Spleen (tissue), 11 donors: ENCODE measurements around the gene NFIA. TPM values are rescaled to one million over a fixed set of nuclear protein-coding genes. Genes with fewer than 3 reads are reported as not detected.

ENCODE experiments used
- DNase-seq: peaks from one replicate; pipeline ENCODE4 v3.0.0-alpha.2; 2020
- H3K27ac ChIP-seq, 8 donors: fragments of 200-600 bp; sonication (generic) in 7 of 8; 1 replicate in 4 of 8; 2 replicates in 4 of 8; pipeline versions ENCODE4 v1.5.0 to v1.8.0; 2016 to 2021; ENCODE audit warnings: inconsistent platforms in 4 of 8, mild to moderate bottlenecking in 4 of 8, moderate library complexity in 1 of 8
- H3K27me3 ChIP-seq, 7 donors: fragments of 200-600 bp; sonication (generic) in 6 of 7; replicated peaks in 1 of 7; 1 replicate in 4 of 7; 2 replicates in 3 of 7; pipeline versions ENCODE4 v1.5.0 to v1.8.0; 2016 to 2021; ENCODE audit warnings: inconsistent platforms in 3 of 7, mild to moderate bottlenecking in 1 of 7
- H3K36me3 ChIP-seq, 6 donors: fragments of 200-600 bp; sonication (generic) in 5 of 6; 1 replicate in 4 of 6; 2 replicates in 2 of 6; pipeline versions ENCODE4 v1.5.0 to v1.8.0; 2016 to 2021; ENCODE audit warnings: inconsistent platforms in 2 of 6
- H3K4me1 ChIP-seq, 6 donors: fragments of 200-600 bp; sonication (generic) in 5 of 6; 1 replicate in 3 of 6; 2 replicates in 3 of 6; pipeline versions ENCODE4 v1.5.0 to v1.8.0; 2016 to 2021; ENCODE audit warnings: inconsistent platforms in 3 of 6
- H3K4me3 ChIP-seq, 8 donors: fragments of 200-600 bp; sonication (generic) in 7 of 8; 1 replicate in 4 of 8; 2 replicates in 4 of 8; pipeline versions ENCODE4 v1.5.0 to v1.8.0; 2016 to 2021; ENCODE audit warnings: inconsistent platforms in 4 of 8, mild to moderate bottlenecking in 4 of 8, moderate library complexity in 2 of 8
- H3K9me3 ChIP-seq, 8 donors: fragments of 200-600 bp; sonication (generic) in 7 of 8; 1 replicate in 4 of 8; 2 replicates in 4 of 8; pipeline versions ENCODE4 v1.5.0 to v1.8.0; 2016 to 2021; ENCODE audit warnings: inconsistent platforms in 4 of 8
- POLR2A ChIP-seq, 3 donors: fragments of 450-650 bp; IDR thresholded peaks; one replicate each; pipeline ENCODE4 v1.5.1; 2017; ENCODE audit warnings: antibody characterized with exemption in 3 of 3, mild to moderate bottlenecking in 1 of 3
- POLR2AphosphoS5 ChIP-seq, 3 donors: sonication (generic); formaldehyde crosslinking; IDR thresholded peaks; one replicate each; pipeline ENCODE4 v1.5.1; 2017; ENCODE audit warnings: antibody characterized with exemption in 3 of 3
- WGBS, 5 donors: extraction: QIAGEN DNeasy Blood & Tissue Kit in 3 of 5; methylation state at CpG; one replicate each; pipeline versions ENCODE4 v1.1.5 to v1.1.7; 2013 to 2018; 5-methylcytosine and 5-hydroxymethylcytosine counted together
- intact Hi-C: fragments of 100-400 bp; cut with DNase I; formaldehyde crosslinking; loops from one replicate; pipeline ENCODE4 v1.15.0; 2023; ENCODE audit warnings: low total_unique reads
- polyA plus RNA-seq, 3 donors: library from polyadenylated mRNA; stranded (reverse); fragments of 200-250 nt; gene quantifications; one replicate each; pipeline ENCODE4 v1.2.1, GENCODE V29; 2013
- total RNA-seq, 7 donors: library from RNA; depleted of rRNA in 3 of 7; stranded (reverse); fragments of >200 nt in 3 of 7; fragmentation: NEBNext Ultra II Directional in 4 of 7; extraction: Animal tissue kit (Norgen Biotek cat#: 25700) in 4 of 7; gene quantifications; one replicate each; pipeline versions ENCODE4 v1.1.0 to v1.2.1, GENCODE V29; 2016 to 2021
- TF ChIP-seq, protein P1 (sequence below), 11 experiments: fragments of 200-600 bp in 7 of 11; fragments of 450-650 bp in 4 of 11; sonication (generic) in 4 of 11; IDR thresholded peaks in 8 of 11; conservative IDR thresholded peaks in 3 of 11; 1 replicate in 7 of 11; 2 replicates in 4 of 11; pipeline versions ENCODE4 v1.4.0 to v1.8.0; 2016 to 2021; ENCODE audit warnings: antibody characterized with exemption in 11 of 11, inconsistent platforms in 4 of 11, mild to moderate bottlenecking in 1 of 11
- donor health status: healthy with polysubstance abuse.
- donor health status: DM: no; HTN: no; CAD: no; lungs with moderate emphysema.
- donor health status: DM: no; HTN: no; CAD: no.
- donor health status: Bipolar disorder and iron deficiency.
- donor health status: healthy.
- donor health status: DM: no; HTN: no; CAD: no.
- donor health status: DM: yes; HTN: yes; CAD: no.

NFIA gene
- total and polyA plus RNA-seq, 10 donors = 3.1 to 76.8 (median 35.5) TPM

DNA sequence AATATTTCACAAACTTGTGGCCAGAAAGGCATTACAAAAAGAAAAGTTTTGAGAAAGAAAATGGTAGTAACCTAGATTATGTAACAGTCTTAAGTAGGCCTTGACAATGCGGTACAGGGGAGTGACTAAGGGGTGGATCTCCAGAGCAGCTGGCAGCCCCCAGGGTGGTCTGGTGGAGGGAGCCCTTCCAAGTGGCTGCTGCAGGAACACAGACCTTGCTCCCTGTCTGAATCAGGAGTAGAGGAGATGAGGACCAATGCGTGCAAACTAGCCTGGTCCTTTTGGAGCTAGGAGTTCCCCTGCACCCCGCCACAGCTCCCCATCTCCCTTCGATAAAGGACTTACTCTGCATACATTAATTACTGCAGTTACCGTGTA is 189.0 kb downstream of the NFIA start:
- 81 to 90% (median 85%) methylated on average over 5 of the region's 5 CpGs for WGBS, 5 donors
- H3K27me3 ChIP-seq = no peaks in the 10 kb centered on the region
- no peak overlapping the region for H3K27ac ChIP-seq
- intact Hi-C loops = no loop called here
- no peaks in the 10 kb centered on the region for H3K9me3 ChIP-seq
- DNase-seq = no peak
- no peak for TF ChIP-seq POLR2A (IDR thresholded peaks at IDR 0.05)
- TF ChIP-seq POLR2AphosphoS5 (IDR thresholded peaks at IDR 0.05) = no peak
- TF ChIP-seq, protein P1, sequence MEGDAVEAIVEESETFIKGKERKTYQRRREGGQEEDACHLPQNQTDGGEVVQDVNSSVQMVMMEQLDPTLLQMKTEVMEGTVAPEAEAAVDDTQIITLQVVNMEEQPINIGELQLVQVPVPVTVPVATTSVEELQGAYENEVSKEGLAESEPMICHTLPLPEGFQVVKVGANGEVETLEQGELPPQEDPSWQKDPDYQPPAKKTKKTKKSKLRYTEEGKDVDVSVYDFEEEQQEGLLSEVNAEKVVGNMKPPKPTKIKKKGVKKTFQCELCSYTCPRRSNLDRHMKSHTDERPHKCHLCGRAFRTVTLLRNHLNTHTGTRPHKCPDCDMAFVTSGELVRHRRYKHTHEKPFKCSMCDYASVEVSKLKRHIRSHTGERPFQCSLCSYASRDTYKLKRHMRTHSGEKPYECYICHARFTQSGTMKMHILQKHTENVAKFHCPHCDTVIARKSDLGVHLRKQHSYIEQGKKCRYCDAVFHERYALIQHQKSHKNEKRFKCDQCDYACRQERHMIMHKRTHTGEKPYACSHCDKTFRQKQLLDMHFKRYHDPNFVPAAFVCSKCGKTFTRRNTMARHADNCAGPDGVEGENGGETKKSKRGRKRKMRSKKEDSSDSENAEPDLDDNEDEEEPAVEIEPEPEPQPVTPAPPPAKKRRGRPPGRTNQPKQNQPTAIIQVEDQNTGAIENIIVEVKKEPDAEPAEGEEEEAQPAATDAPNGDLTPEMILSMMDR (IDR thresholded peaks at IDR 0.05 in 8 of 11, conservative IDR thresholded peaks at IDR 0.05 in 3 of 11) = no peak
- H3K4me1 ChIP-seq = peaks cover 0 to 5% (median 0%) of the 10 kb centered on the region in 6 donors
- H3K4me3 ChIP-seq = no peak overlapping the region
- H3K36me3 ChIP-seq = no peaks in the 10 kb centered on the region

DNA sequence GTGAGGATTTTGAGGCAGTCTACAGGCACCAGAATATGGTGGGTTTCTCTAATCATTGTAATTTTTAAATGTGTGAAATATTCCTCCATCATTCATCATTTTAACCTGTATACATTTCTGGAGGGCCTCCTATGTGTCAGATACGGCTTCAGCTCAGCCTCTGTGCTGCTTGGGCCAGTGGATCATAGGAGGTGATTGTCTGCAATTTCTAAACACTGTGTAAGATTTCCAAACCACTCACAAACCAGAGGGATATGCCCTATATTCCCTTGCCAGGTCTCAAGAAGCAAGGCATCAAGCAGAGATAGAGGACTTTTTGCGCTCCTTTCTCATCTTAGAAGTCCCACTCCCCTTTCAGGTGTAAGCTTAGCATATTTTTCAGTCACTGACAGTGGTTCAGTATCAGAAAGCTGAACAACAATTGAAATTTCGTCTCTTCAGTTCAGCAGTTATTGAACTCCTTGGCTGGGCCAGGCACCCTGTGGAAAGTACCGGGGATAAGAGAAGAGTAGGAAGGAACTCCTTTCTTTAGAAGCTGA is 190.9 kb downstream of the NFIA start:
- 84 to 96% (median 92%) methylated on average over 4 of the region's 4 CpGs for WGBS, 5 donors

DNA sequence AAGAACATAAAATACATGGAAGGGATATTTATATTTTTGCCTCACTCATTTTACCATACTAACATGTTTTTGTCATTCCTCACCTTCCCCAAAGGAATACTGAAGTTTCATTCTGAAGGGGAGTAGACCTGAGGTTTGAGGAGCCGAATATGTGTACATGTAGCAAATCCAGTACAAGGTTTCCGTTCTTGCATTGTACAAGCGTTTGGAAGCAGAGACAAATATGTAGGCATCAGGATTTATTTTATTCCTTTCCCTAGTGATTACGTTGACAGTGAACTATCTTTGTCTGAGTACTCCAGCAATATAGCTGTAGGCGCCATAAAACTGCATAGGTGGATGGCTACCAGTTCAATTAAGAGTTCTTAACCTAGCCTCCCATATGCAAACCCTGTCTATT is 191.5 kb downstream of the NFIA start:
- H3K27ac ChIP-seq = no peak overlapping the region
- no peaks in the 10 kb centered on the region for H3K36me3 ChIP-seq
- no peaks in the 10 kb centered on the region for H3K27me3 ChIP-seq
- H3K9me3 ChIP-seq = no peaks in the 10 kb centered on the region
- intact Hi-C loops = no loop called here
- no peak for TF ChIP-seq POLR2A (IDR thresholded peaks at IDR 0.05)
- TF ChIP-seq POLR2AphosphoS5 (IDR thresholded peaks at IDR 0.05) = no peak
- TF ChIP-seq, protein P1 (IDR thresholded peaks at IDR 0.05 in 8 of 11, conservative IDR thresholded peaks at IDR 0.05 in 3 of 11) = no peak
- no peak overlapping the region for H3K4me3 ChIP-seq
- WGBS, 5 donors = 89 to 96% (median 94%) methylated on average over 5 of the region's 5 CpGs
- DNase-seq = no peak
- H3K4me1 ChIP-seq = peaks cover 0 to 3% (median 0%) of the 10 kb centered on the region in 6 donors

More for the DNA sequence above, 190.9 kb downstream of the NFIA start:
- no peaks in the 10 kb centered on the region for H3K36me3 ChIP-seq
- intact Hi-C loops = no loop called here
- TF ChIP-seq POLR2A (IDR thresholded peaks at IDR 0.05) (no peak), POLR2AphosphoS5 (IDR thresholded peaks at IDR 0.05) (no peak)
- TF ChIP-seq, protein P1 (IDR thresholded peaks at IDR 0.05 in 8 of 11, conservative IDR thresholded peaks at IDR 0.05 in 3 of 11) = no peak
- H3K4me1 ChIP-seq = peaks cover 0 to 5% (median 0%) of the 10 kb centered on the region in 6 donors
- no peak overlapping the region for H3K4me3 ChIP-seq
- no peaks in the 10 kb centered on the region for H3K9me3 ChIP-seq
- H3K27ac ChIP-seq = no peak overlapping the region
- DNase-seq = no peak
- no peaks in the 10 kb centered on the region for H3K27me3 ChIP-seq

DNA sequence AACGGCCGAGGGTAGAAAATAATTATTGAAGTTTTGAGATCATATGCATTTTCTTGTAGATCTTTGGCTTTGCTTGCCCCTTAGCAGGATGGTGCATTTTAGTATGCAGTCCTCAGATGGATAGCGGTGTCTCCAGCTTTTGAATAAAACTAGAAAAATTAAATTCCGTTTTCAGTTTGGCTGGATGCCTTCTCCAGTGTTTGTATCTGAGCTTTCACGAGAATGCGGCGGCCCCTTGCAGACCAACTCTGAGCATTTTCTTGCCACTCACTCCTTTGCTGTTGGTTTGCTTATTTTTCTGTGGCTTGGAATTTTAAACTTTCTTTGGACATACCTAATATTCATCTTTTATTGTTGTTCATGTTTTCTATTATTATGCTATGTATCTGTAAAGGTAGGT is 192.6 kb downstream of the NFIA start:
- Histone ChIP-seq H3K4me3 (no peak overlapping the region), H3K9me3 (no peaks in the 10 kb centered on the region), H3K4me1 (peaks cover 0 to 3% (median 0%) of the 10 kb centered on the region in 6 donors), H3K27me3 (no peaks in the 10 kb centered on the region), H3K27ac (no peak overlapping the region), H3K36me3 (no peaks in the 10 kb centered on the region)
- no peak for DNase-seq
- 93 to 96% (median 94%) methylated on average over 7 of the region's 7 CpGs for WGBS, 5 donors
- TF ChIP-seq POLR2A (IDR thresholded peaks at IDR 0.05) (no peak), POLR2AphosphoS5 (IDR thresholded peaks at IDR 0.05) (no peak)
- TF ChIP-seq, protein P1 (IDR thresholded peaks at IDR 0.05 in 8 of 11, conservative IDR thresholded peaks at IDR 0.05 in 3 of 11) = no peak
- intact Hi-C loops = no loop called here
